Lung microvascular endothelial cell (primary cell): ENCODE measurements around the gene GNB1L. TPM values are rescaled to one million over a fixed set of nuclear protein-coding genes. Genes with fewer than 3 reads are reported as not detected.
"Not testable (repeated sequence)": the region's sequence is repeated elsewhere in the genome, so short reads cannot be mapped to it uniquely, and the experiment has no call there.

Experiments used
- DNase-seq, 2 donors: peaks; one replicate each; pipeline versions ENCODE4 v3.0.0 to v3.0.0-alpha.2; 2010; ENCODE audit warnings: low read depth in 2 of 2
- total RNA-seq: library from RNA; depleted of rRNA; stranded (reverse); fragments of >200 nt; gene quantifications from 2 replicates; pipeline ENCODE4 v1.2.1, GENCODE V29; 2014

The GNB1L gene
- total RNA-seq, 1 donor from 2014 or later, result 4.4 TPM

DNA sequence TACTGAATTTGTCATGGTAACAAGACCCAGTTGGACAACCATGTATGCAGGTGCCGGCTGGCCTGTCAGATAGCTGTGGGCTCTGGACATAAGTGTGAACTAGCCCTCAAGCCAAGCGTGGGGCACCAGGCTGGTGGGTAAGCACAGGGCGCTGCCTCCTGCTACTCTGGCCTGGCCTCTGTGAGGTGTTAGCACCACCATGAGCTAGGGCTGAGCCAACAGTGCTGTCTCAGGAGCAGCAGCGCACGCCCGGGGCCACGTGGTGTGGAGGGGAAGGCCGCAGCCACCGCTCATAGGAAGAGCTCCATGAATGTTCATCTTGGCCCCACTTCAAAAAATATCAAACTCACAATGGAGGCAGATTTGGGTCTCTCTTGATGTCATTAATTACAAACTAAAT is 35.3 kb upstream of the GNB1L start:
- DNase-seq, result peak; percentile 30 to 81

DNA sequence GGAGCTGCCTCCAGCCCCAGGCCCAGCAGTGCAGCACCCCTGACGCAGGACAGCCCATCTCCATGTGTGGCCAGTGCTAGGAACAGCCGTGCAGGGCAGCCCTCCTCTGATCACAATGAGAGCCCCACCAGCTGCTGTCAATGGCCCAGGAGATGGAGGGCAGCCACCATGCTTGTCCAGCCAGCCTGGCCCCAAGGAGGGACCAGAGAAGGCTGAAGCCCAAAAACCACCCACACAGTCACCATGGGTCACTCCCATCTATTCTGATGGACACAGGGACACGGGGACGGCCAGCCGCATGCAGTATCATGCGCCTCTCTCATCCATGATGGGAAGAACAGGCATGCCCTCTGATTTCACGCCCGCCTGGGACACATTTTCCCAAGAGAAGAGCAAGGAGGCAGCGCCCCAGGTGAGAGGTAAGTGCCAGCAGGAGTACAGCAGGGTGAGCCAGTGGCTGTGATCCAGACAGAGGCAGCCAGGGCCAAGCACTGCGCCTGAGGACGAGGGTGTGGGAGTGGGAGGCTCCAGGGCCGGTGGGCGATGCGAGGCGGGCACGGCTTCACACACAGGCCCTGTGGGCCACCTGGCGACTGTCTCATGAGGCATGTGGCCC is 33.6 kb upstream of the GNB1L start:
- DNase-seq, result no peak

DNA sequence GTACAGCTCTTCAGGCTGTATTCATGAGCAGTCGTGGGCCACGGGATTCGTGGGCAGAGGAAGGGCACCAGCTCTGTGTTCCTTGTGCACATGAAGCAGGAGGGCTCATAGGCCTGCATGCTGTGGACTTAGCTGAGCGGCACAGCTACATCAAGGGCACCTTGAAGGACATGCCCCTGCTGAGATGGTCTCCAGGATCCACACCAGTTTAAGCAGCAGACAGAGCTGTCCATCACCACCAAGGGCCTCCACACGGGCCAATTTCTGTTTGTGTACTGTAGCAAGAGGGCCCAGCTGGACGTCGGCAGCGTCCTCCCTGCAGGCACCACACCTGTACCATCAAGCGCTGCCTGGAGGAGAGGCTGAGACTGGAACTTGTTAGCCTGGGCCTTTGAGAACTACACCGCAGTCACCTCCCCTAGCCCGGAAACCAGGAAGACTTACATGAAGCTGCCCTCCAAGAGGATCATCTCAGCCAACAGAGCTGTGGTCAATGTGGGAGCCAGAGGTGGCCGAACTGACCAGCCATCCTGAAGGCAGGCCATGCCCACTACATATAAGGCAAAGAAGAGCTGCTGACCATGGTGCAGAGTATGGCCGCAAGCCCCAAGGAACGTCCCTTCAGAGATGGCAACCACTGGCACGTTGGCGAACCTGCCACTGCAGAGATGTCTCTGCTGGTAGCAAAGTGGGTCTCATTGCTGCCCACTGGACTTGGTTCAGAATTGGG is 32.7 kb upstream of the GNB1L start:
- no peak for DNase-seq

DNA sequence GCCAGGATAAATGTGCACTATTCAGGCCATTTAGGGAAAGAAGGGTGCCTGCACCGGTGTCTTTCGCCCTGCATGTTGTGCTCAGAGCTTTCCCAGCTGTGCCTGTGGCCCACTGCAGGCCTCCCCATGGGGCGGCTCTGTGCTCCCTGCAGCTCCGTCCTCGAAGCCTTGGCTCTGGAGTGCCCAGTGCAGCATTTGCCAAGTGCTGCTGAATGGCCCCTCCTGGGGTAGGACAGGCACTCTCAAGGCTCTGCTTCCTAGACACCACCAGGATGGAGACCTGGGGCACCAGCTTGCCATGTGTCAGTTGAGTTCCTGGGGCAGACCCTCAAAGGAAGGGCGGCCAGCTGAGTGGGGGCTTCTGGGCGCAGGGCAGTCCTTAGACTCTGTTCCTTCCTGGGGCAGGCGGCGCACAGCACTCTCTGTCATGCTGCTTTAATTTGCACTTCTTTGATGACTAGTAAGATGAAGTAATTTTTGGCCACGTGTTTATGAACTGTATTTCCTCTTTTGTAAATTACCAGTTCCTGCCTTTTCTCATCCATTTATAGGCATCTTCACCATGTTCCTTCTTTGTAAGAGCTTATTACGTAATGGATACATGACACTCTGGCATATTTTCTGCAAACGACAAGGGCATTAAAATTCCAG is 32.1 kb upstream of the GNB1L start:
- DNase-seq, result peak; percentile 26 to 88

DNA sequence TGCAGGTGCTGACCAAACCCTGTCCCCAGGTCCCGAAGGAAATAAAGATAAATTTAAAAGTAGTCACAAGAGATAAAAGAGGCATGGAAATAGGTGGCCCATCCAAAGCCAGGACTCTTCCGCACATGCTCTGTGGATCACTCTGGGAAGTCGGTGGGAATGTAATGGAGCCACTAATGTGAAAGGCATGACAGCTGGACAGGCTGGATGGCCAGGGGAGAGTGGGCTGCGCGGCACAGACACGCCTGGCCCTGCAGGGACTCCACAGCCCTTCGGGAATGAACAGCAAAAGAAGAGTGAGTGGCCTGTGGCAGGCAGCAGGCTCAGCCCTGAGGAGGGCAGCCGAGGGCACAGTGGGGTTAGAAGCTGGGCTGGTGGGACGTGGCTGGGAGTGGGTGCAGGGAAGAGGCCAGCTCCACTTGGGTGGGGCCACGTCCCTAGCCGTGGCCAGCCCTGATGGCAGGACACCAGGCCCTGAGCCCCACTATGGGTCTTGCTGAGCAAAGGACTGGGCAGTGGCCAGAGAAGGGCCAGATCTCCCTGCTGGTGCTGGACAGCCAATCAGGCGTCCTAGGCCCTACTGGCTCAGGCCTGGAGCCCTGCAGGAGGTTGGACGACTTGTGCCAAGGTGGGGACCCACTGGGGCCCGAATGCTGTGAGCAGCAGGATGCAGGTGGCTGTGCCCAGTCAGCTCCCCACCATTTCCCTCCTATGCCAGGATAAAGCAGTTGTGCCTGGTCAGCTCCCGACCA is 31.3 kb upstream of the GNB1L start:
- no peak for DNase-seq

DNA sequence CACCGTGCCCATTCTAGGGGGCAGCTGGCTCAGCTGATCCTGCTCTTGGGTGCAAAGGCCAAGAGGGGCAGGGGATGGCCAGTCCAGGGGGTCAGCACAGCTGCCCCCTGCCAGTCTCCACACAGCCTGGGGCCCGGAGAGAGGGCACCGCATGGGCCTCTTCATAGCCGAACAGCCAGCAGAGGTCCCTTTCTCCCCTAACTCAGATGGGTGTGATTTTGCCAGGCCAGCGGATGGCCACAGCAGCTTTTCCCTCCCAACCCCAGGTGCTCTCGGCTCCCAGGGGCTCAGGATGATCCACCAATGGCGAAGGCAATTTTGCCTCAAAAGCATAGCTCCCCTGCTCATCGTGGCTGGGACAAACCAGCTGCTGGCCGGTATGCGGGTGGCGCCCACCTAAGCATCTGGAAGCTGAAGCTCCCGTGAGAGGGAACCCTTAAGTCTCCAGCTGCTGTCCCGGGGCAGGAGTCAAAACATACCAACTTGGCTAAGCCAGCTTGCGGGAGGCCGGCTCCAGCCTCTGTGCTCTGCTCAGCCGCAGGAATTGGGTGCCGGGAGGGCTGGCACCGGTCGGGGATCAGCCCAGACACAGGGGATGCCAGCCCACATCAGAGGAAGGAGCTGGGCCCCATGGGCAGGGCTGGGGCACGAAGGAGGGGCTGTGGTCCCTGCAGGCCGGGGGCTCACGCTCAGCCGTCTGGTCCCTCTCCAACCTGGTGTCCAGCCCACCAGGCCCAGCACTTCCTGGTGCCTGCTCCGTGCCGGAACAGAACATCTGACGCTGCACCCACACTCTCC is 30.5 kb upstream of the GNB1L start:
- DNase-seq, result no peak

DNA sequence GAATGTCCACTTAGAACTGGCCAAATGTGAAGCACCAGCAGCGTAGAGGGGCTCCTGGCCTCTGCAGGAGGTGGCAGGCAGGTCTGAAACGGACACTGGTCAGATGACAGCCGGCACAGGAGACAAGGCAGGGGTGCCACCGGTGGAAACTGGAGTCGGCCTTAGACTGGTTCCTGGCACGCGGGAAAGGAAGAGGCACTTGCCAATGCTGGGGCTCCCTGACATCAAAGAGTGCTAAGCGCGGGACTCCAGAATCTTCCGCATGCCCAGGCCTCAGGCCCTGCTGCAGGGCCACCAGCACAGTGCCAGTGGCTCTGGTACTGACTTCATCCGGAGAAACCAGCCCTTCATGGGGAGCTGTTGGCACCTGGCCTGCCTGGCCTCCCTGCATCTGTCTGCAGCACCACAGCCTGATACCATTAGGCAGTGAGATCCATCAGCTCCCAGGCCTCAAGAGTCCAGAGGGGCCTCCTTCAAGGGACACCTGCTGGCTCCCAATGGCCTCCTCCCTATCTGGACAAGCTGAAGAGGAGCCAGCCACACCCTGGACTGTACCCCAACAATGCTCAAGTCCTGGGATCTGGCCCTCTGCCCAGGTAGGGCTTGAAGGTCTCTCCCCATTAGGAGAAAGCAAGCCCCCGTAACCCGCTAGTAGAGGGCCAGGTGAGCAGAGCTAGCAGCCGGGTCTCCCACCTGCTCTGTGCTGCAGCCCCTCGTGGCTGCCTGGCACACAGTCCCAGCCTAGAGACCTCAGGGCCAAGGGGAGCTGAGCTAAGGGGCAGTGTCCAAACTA is 29.7 kb upstream of the GNB1L start:
- no peak for DNase-seq

DNA sequence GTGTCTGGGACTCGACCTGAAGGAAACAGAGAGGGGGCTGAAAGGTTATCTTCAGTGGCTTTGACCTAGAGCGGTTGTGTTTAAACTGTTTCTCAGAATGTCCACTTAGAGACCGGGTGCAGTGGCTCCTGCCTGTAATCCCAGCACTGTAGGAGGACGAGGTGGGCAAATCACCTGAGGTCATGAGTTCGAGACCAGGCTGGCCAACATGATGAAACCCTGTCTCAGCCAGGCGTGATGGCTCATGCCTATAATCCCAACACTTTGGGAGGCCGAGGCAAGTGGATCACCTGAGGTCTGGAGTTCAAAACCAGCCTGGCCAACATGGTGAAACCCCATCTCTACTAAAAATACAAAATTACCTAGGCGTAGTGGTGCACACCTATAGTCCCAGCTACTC is 28.8 kb upstream of the GNB1L start:
- DNase-seq, result not testable (repeated sequence)

DNA sequence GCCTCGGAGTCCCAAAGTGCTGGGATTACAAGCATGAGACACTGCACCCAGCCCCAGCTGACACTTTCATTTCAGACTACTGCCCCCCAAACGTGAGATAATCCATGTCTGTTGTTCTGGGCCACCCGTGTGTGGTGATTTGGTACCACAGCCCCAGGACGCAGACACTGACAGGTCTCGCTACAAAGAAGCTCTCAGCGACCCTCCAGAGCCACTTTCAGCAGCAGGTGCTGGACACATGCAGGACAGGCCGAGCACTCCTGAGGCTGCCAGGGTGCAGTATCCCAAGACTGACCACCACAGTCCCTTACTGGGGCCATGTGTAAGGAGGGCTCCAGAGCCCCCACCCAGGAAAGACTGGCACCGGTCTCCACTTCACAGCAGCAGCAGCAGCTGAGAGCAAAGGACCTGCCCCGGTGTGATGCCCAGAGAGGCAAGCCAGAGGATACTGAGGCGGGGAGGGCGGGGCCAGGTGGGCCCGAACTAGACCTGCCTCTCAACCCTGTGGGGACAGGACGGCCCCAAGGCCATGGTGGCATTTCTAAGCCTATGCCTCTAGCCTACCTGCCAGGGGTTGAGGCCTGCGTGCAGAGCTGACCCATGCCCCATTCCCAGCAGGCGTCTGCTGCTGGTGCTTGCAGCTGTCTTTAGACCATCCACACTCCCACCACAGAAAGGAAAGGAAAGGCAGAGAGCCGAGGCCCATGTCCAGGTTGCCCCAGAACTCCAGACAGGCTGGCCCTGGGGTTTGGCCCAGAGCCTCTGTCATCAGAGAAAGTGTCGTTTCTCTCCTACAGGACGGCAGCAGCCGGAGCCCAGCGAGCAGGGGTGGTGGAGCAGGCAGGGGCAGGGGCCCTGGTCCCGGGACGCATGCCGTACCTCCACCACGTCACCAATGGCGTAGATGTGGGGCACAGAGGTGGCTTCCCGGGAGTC is 28.0 kb upstream of the GNB1L start:
- no peak for DNase-seq

DNA sequence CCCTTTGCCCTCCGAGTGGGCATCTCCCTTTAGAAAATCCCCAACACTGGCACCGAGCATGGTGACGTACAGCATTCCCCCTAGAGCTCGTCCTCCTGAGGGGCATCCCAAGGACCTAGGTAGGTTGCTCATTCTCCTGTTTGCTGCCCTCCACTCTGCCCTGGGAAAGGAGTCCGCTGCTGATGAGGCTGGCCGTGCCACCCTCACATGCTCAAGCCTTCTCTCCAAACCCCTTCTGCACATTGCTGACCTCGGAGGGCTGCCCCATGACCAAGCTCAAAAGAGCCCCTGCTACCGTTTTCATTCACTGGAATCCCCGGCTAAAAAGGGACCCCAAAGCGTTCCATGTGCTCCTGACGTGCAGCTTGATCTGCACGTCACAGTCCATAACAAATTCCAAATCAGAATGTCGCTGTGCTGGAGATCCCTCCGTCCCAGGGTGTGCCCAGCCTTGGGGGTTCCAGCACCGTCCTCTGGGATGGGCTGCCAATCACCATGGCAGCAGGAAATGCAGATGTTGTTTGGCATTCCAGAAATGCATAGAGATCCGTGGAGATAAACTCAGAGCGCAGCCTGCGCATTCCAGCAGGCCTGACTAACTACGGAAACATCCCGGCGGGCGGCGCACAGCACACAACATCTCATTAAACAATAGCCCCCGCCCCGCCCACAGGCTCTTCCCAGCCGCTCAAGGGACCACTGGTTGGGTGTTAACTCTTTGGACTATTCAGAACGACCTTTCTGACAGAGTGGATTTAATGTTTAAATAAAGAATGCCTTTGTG is 26.3 kb upstream of the GNB1L start:
- peak; percentile 96 to 97 for DNase-seq

DNA sequence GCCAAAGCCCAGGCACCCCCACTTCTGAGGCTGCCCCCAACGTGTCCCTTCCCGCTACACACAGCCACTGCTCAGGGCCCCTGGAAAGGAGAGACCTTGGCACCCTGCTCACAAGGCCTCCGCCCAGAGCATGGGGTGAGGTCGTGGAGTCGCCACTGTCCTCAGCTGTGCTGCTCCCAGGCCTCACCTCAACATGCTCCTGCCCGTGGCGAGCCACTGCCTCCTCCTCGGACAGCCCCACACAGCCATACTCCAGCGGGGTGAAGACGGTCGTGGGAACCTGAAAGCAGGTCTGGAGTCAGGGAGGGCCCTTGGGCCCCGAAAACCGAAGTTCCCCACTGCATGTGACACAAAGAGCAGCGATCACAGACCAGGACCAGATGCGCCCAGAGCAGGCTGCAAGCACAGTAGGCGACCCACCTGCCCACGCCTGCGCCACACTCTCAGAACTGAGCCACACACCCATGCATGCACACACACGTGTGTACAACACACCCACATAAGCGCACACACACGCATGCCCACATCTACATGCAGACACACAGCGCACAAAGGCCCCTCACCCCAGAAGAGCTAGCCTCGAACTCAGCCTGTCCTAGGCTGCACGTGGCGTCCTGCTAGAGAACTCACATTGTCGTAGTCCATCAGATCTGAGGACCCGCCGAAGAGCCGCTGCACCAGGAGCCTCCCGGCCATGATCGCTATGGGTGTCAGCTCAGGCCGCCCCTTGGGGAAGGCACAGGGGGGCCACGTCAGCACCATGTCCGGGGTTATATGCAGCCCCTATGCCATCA is 25.5 kb upstream of the GNB1L start:
- peak in 1 of 2 donors; percentile 31 for DNase-seq

DNA sequence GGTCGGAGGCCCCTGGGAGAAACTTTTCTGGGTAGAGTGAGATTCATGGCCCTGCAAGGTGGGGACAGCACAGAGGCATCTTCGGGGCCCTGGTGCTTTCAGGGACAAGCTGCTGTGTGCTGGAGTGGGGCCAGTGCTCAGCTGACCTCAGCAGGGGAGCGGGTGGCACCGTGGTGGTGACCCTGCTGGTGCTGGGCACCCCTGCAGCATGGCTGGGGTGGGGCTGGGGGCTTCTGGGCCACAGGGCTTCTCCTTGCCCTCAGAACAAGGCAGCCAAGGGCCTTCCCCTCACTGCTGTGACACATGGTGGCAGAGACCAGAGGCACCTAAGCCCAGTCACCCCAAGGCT is 24.9 kb upstream of the GNB1L start:
- DNase-seq, result no peak

DNA sequence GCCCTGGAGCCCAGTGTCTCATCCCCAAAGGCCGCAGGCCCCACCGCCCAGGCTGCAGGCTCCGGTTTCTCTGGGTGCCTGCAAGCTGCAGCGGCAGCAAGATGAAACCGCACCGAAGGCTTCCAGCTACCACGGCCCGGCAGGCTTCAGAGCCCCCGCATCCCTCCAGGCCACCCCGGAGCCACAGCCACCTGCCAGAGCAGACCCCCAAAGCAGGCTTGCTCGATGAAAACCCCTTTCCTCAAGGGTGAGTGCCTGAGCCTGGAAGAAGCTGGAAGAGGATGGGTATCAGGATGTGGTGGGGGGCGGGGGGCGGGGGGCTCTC is 24.5 kb upstream of the GNB1L start:
- DNase-seq, result no peak

DNA sequence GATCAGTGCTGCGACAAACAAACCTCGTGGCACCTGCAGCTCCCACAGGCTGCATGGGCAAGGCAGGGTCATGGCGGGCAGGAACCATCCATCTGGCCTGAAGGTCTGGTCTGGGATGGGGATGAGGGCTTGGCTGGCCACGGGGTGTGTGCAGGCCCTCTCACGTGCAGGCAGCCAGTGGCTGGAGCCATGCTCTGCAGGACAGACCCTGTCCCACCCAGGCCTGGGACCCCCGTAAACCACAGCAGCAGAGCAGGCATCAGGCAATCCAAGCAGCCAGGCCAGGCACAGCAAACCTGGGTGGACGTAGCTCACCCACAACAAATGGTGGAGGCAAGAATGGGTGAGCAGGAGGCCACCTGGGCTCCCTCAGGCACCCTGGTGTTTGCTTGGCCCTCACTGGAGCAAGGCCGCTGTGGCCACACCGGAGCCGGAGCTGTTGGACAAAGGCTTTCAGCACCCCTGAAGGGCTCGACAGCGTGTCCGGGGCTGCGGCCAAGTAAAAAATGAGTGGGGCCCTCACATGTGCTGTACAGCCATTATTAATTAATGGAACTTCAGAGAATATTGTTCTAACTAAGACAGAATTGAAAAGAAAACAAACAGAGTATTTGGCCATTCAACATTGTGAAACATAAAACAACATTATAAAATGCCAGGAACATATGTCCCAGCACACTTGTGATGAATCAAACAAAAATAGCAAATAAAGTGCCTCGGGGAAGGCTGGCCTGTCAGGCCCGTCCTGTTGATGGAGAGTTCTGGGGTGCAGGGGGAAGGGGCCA is 24.0 kb upstream of the GNB1L start:
- DNase-seq, result peak in 1 of 2 donors; percentile 35

DNA sequence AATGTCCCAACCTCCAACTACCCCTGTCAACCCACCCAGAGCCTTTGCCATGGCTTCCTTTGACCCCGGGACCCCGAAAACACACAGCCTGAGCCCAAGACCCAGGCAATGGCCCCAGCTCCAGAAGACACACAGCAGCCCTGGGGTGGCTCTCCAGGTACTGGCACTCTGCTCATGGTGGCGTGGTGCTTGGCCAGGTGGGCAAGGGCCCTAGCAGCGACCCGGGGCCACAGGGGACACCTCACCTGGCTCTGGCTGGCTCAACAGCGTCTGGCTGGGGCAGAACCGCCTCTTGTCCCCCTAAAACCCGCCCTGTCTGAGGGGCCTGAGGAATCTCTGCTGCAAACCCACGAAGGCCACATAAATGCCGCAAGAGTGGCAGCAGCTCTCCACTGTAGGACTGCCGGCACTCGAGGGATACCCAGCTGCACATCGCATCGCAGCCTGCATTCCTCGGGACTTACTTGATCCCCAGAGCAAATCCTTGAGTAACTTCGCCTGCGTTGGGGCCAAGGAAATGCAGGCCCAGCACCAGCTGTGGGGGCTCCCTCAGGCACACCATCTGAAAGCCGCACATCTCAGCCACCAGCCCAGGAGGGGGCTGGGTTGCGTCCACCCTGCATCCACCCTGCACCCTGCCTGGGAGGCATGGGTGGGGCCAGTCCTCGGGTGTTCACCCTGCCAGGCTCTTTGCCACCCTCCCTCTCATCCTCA is 23.1 kb upstream of the GNB1L start:
- DNase-seq, result no peak

DNA sequence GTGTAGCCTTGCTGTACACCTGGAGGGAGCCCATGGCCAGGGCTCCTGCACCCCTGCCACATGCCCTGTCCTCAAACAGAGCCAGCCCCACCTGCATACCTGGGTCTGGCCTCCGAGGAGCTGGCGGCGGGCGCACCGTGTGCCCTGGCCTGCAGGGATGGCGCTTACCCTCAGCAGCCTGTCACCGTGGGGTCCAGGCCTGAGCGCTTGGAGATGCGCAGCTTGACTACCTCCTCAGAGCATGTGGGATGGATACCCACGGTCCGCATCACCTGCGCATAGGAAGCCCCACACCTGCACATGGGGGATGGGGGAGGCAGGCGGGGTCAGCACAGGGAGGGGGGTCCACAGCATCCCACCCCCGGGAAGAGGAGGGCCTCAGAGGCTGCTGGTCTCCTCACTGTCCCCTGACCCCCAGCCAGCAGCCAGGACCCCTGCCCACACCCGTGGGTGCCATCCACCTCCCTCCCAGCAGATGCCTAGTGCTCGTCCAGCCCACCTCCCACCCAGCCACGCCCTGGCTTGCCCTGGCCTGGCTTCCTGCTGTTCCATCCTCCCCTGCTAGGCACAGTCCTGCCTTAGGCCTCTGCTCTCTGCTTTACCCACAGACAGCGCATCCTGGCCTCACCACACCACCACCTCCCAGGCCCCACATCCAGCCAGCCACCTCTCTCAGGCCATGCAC is 22.4 kb upstream of the GNB1L start:
- DNase-seq, result no peak
